GM20431 (cell line): ENCODE measurements around the gene VEZT.
"Not testable (repeated sequence)": the region's sequence is repeated elsewhere in the genome, so short reads cannot be mapped to it uniquely, and the experiment has no call there.

ENCODE experiments used
- in situ Hi-C: fragments of 300-500 bp; cut with MseI, MboI; formaldehyde crosslinking; loops from one replicate; pipeline ENCODE4 v1.15.0; 2020; ENCODE audit warnings: low sequenced_read_pairs; ENCODE audit not compliant: unreplicated experiment

The VEZT gene

GRCh38 chr12:95217377-95218149, at the start of gene VEZT, which contains the start of gene FGD6:
Gene VEZT (plus strand): TSS chr12:95217807. CDS start chr12:95217851, 44 bp downstream.
Gene FGD6 (minus strand): TSS chr12:95217467. CDS start chr12:95217240, 227 bp downstream.
- in situ Hi-C loops = no loop called here

GRCh38 chr12:95168746-95169145, 48.9 kb upstream of the VEZT start:
- in situ Hi-C loops = no loop called here

GRCh38 chr12:95169368-95169767, 48.2 kb upstream of the VEZT start:
- in situ Hi-C loops = no loop called here

- in situ Hi-C loops = no loop called here
Observed at GRCh38 chr12:95173392-95174251, 44.0 kb upstream of the VEZT start.

- in situ Hi-C loops = no loop called here
Observed at GRCh38 chr12:95177201-95177768, 40.3 kb upstream of the VEZT start.

- in situ Hi-C loops = no loop called here
Observed at GRCh38 chr12:95178136-95178535, 39.5 kb upstream of the VEZT start.

- in situ Hi-C loops = no loop called here
Observed at GRCh38 chr12:95179011-95179410, 38.6 kb upstream of the VEZT start.

- in situ Hi-C loops = no loop called here
Observed at GRCh38 chr12:95181103-95181502, 36.5 kb upstream of the VEZT start.

- in situ Hi-C loops = no loop called here
Observed at GRCh38 chr12:95182868-95183415, 34.7 kb upstream of the VEZT start.

- in situ Hi-C loops = no loop called here
Observed at GRCh38 chr12:95184121-95184520, 33.5 kb upstream of the VEZT start.

GRCh38 chr12:95185072-95185471, 32.5 kb upstream of the VEZT start:
- in situ Hi-C loops = no loop called here

- in situ Hi-C loops = no loop called here
Observed at GRCh38 chr12:95185854-95186253, 31.8 kb upstream of the VEZT start.

- in situ Hi-C loops = no loop called here
Observed at GRCh38 chr12:95187865-95188415, 29.7 kb upstream of the VEZT start.

GRCh38 chr12:95191060-95191696, 26.4 kb upstream of the VEZT start:
- in situ Hi-C loops = no loop called here

- in situ Hi-C loops = no loop called here
Observed at GRCh38 chr12:95192271-95192670, 25.3 kb upstream of the VEZT start.

GRCh38 chr12:95193139-95193538, 24.5 kb upstream of the VEZT start:
- in situ Hi-C loops = no loop called here

GRCh38 chr12:95195122-95195521, 22.5 kb upstream of the VEZT start:
- in situ Hi-C loops = no loop called here

- in situ Hi-C loops = not testable (repeated sequence)
Observed at GRCh38 chr12:95196875-95197569, 20.6 kb upstream of the VEZT start.

GRCh38 chr12:95197636-95198035, 20.0 kb upstream of the VEZT start:
- in situ Hi-C loops = no loop called here
